GM18909 (cell line): ENCODE data around the gene WDR77.

Experiments
- ATAC-seq: cut with Tn5 transposase; IDR thresholded peaks from one replicate; pipeline ENCODE4 v1.9.1; 2021; ENCODE audit warnings: mild to moderate bottlenecking; ENCODE audit not compliant: unreplicated experiment, poor library complexity

The WDR77 gene

GRCh38 chr1:111441573-111442192, 7.4 kb downstream of the WDR77 start:
- ATAC-seq: no peak

- no peak for ATAC-seq
Measured at GRCh38 chr1:111439461-111440351, 9.3 kb downstream of the WDR77 start.

GRCh38 chr1:111436726-111437125, 12.3 kb downstream of the WDR77 start:
- ATAC-seq: no peak

- no peak for ATAC-seq
Measured at GRCh38 chr1:111424281-111424680, 24.8 kb downstream of the WDR77 start.

GRCh38 chr1:111422546-111423391, 26.3 kb downstream of the WDR77 start:
- no peak for ATAC-seq

- ATAC-seq: no peak
Measured at GRCh38 chr1:111420377-111420776, 28.7 kb downstream of the WDR77 start.

GRCh38 chr1:111419037-111419436, 30.0 kb downstream of the WDR77 start:
- ATAC-seq: no peak

GRCh38 chr1:111417755-111418154, 31.3 kb downstream of the WDR77 start:
- no peak for ATAC-seq

GRCh38 chr1:111415461-111415860, 33.6 kb downstream of the WDR77 start:
- no peak for ATAC-seq

GRCh38 chr1:111414756-111415155, 34.3 kb downstream of the WDR77 start:
- no peak for ATAC-seq

GRCh38 chr1:111412839-111413238, 36.2 kb downstream of the WDR77 start:
- ATAC-seq: no peak

- ATAC-seq: no peak
Measured at GRCh38 chr1:111407301-111407700, 41.8 kb downstream of the WDR77 start.

- peak; percentile 95 for ATAC-seq
Measured at GRCh38 chr1:111406321-111406768, 42.7 kb downstream of the WDR77 start.

- ATAC-seq: no peak
Measured at GRCh38 chr1:111404588-111404987, 44.5 kb downstream of the WDR77 start.

GRCh38 chr1:111402083-111402482, 47.0 kb downstream of the WDR77 start:
- ATAC-seq: no peak

GRCh38 chr1:111399792-111400610, 49.1 kb downstream of the WDR77 start:
- no peak for ATAC-seq

GRCh38 chr1:111392460-111392945, 56.6 kb downstream of the WDR77 start:
- no peak for ATAC-seq

- ATAC-seq: no peak
Measured at GRCh38 chr1:111392042-111392441, 57.0 kb downstream of the WDR77 start.
